GM18502 (cell line): ENCODE data around the gene TPST2.

Experiments
- ATAC-seq: cut with Tn5 transposase; IDR thresholded peaks from one replicate; pipeline ENCODE4 v1.9.1; 2021; ENCODE audit warnings: mild to moderate bottlenecking; ENCODE audit not compliant: unreplicated experiment, poor library complexity

The TPST2 gene

GRCh38 chr22:26479792-26480610, 109.9 kb downstream of the TPST2 start:
- ATAC-seq: no peak

GRCh38 chr22:26479043-26479791, 110.7 kb downstream of the TPST2 start:
- ATAC-seq: no peak

- no peak for ATAC-seq
These were observed 112.6 kb downstream of the TPST2 start for GRCh38 chr22:26477341-26477731.

- no peak for ATAC-seq
These were observed 113.1 kb downstream of the TPST2 start for GRCh38 chr22:26476705-26477340.

GRCh38 chr22:26474682-26475081, 115.2 kb downstream of the TPST2 start:
- no peak for ATAC-seq
